C4-2B (cell line): ENCODE measurements around the gene ABCG2.

Experiments used
- CTCF ChIP-seq: fragments of 450-650 bp; conservative IDR thresholded peaks from 2 replicates; pipeline ENCODE4 v1.5.1; 2017; ENCODE audit warnings: mild to moderate bottlenecking
- ZFX ChIP-seq: fragments of 450-650 bp; IDR thresholded peaks from 2 replicates; pipeline ENCODE4 v1.6.1; 2017

GRCh38 chr4:88134111-88134510 is 24.3 kb downstream of the ABCG2 start:
- TF ChIP-seq CTCF (no peak), ZFX (no peak)
